HG03159 (cell line): Measurements from ENCODE around the gene SPINK5.

ENCODE experiments used
- ATAC-seq: cut with Tn5 transposase; IDR thresholded peaks from one replicate; pipeline ENCODE4 v1.9.1; 2021; ENCODE audit warnings: mild to moderate bottlenecking, moderate library complexity; ENCODE audit not compliant: unreplicated experiment

Gene SPINK5

GRCh38 chr5:148091991-148092964 is 28.5 kb downstream of the SPINK5 start:
- no peak for ATAC-seq

DNA sequence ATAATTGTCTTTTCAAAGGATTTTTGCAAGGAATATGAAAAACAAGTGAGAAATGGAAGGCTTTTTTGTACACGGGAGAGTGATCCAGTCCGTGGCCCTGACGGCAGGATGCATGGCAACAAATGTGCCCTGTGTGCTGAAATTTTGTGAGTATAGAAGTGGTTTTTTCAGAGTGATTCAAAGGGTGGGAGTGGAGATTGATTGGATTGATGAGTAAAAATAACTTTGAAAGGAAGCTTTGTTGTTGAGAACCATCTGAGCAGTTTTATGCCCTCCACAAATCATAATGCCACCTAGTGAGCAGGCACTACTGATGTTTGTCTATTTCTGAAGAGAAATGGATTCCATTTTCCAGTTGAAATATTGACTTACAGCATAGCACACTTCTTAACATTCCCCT is 30.6 kb downstream of the SPINK5 start:
- no peak for ATAC-seq

DNA sequence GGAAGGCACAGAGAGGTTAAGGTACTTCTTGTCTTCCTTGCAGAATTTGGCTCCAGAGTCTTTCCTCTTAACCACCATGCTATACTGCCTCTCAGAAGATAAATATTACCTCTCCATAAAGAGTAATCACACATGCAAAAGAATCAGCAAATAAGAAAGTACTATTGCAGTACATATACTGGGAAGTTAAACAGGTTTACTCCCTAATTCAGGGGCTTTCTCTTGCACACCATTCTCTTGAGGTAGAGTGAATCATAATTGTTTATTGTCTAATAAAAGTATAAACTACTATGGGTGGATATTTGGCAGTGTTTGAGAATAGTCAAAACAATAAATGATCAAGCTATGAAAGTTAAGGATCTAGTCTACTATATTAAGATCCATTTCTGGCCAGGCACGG is 40.4 kb downstream of the SPINK5 start:
- ATAC-seq: no peak

GRCh38 chr5:148107608-148108007 is 43.8 kb downstream of the SPINK5 start:
- no peak for ATAC-seq

DNA sequence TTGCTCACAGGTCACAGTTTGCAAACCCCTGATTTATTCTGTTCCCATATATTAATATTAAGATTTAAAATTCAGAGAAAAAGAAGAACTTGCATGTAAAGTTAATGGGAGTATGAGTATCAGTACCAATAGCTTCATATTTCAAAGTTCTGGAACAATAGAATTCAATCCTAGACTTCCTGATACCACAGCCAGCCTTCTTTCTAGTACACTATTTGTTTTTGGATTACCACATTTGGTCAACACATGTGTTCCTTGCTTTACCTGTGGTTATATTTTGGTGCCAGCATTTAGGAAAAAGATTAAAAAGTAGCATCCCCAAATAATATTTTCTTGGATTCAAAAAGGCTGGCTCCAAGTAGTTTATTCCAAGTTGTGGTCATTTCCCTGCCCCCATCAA is 49.5 kb downstream of the SPINK5 start:
- no peak for ATAC-seq

- ATAC-seq: no peak
Measured at GRCh38 chr5:148120317-148120716, 56.5 kb downstream of the SPINK5 start.

- ATAC-seq: no peak
Measured at GRCh38 chr5:148125641-148126040, 61.9 kb downstream of the SPINK5 start.

DNA sequence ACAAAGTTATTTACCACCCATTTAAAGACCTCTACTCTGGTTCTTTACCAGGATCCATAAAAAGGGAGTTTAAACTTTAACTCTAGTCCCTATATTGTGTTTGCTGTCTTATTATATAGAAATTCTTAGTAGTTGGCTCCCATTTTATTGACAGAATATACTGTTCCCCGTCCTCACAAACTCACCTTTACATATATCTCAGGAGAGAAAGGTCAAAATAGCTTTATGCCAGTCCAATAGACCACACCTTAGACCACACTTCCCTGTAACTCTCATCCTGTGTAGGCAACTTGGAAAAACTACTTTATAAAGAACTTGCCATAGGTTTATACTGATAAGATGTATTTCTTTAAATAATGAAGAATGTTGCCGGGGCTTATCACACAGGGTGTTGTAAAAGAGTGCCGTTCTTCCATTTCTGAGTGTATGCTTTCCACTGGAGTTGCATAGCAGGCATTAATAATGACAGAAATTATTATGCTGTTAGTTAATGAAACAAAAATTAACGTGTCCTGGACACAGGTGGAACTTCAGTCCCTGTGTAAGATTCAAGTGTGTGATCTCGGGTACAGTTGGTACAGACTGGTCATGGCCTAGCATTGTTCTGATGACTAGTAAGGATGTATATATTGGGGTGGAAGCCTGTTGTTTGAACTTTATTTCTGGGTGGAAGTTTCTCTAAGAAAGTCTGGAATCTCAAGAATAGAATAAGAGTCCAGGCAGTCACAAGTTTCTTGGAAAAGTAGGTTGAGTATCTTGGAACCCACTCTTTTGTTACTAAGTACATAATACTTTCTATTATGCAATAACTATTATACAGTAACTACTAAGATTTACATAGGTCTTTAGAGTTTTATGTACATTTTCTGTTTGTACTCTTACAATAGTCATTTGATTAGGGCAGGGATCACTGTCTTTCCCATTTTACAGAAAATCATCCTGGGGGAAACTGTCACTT is 71.6 kb downstream of the SPINK5 start:
- no peak for ATAC-seq

DNA sequence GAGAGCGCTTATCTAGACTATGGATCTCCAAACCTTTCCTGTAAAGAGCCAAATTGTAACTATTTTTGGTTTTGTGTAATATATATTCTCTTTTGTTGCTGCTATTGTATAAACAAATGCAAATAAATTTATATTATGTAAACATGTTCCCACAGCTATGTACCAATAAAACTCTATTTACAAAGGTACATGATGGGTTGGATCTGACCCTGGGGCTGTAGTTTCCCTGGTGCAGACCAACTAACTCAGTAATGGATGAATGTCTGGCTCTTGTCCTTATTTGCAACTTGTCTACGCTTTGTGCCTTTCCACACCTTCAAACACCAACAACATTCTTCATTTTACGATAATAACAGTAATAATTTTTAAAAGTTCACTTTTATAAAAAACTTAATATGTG is 77.1 kb downstream of the SPINK5 start:
- ATAC-seq: no peak

DNA sequence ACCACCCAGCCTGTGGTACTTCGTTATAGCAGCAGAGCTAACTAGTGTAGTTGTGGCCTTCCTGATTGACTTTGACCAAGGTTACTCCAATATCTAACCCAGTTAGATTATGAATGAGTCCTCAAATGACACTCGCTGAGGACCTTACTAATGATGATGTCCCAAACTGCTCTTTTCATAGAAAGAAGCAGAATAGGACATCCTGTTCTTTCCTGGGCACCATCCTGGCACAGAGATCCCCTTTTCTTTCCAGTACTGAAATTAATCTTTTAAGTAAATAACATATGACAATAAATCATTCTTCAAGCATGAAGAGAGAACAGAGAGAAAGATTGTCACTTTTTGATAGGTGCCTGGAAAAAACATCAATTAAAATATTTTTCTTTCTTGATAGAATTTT is 77.9 kb downstream of the SPINK5 start:
- ATAC-seq: no peak

- no peak for ATAC-seq
Measured at GRCh38 chr5:148145916-148146315, 82.1 kb downstream of the SPINK5 start.

DNA sequence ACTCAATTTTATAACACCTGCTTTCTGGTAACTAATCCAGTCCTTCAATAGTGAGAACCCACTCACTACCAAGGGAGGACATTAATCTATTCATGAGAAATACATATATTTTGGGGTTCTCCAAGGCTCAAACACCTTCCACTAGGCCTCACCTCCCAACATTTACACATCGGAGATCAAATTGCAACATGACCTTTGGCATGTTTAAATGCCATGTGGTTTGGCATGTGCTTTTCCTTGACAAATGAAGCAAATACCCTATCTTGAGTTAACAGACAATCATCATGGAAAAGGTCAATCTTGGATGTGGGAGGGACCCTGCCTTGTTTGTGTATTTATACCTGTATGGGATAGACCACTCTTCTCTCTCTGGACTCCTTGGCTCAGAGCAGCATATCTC is 82.7 kb downstream of the SPINK5 start:
- ATAC-seq: no peak

DNA sequence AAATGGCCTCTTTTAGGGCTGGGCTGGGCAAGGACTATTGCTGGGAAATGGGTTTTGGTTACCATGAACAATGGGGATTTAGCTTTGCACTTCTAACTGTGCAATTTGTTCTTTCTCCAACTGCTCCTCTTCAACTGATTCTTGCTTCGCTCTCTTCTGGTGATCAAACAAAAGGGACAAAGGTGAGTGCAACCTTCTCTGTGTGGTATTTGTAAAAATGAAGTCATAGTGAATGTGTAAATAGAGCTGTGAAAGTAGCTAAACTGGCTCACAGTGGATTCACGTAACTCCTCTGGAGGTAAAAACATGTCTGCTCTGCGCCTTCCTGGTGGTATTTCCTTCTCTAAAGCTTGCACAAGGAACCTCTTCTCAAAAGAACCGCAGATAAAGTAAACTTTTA is 83.6 kb downstream of the SPINK5 start:
- ATAC-seq: no peak

DNA sequence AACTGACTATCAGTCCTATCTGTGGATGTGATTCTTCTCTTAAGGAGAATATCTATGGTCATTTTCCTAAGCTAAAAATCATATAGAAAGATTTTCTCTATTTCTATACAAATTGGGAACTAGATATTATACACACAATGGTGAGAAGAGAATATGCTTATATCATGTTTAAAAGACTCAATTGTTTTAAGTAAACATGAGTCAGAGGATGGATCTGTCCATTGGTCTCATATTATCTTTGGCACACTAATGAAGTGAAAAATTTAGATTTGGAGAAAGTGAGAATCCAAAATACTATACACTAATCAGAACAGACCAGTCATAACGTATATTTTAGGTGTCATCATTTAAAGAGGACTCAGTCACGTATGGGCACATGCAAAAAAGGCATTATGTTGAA is 88.1 kb downstream of the SPINK5 start:
- no peak for ATAC-seq

- ATAC-seq: no peak
Measured at GRCh38 chr5:148152781-148153180, 89.0 kb downstream of the SPINK5 start.

DNA sequence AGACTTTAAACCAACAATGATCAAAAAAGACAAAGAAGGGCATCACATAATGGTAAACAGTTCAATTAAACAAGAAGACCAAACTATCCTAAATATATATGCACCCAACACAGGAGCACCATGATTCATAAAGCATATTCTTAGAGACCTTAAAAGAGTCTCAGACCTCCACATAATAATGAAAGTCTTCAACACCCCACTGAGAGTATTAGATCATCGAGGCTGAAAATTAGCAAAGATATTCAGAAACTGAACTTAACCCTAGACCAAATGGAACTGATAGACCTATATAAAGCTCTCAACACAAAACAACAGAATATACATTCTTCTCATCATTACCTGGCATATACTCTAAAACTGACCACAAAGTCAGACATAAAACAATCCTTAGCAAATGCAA is 92.8 kb downstream of the SPINK5 start:
- no peak for ATAC-seq

DNA sequence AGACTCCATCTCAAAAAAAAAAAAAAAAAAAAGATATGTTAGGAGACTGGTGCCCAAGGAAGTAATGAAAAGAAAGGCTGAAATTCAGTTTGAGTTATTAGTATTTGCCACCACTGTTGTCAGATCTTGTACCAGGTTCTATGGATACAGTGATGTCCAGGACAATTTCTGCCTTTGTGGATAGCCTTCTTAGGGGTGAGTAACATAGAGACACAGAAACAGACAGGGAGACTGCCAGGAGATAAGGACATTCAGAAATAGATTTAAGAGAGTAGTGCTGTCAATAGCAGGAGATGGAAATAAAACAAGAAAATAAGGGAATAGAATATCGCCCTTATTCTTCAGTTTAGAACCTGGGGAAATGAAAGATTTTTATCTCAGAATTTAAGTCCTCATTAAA is 98.3 kb downstream of the SPINK5 start:
- no peak for ATAC-seq

DNA sequence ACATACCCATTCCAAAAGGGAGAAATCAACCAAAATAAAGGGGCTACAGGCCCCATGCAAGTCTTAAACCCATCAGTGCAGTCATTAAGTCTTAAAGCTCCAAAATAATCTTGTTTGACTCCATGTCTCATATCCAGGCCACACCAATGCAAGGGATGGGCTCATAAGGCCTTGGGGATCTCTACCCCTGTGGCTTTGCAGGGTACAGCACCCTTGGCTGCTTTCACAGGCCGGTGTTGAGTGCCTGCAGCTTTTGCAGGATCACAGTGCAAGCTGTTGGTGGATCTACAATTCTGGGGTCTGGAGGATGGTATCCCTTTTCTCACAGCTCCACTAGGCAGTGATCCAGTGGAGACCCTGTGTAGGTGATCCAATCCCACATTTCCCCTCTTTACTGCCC is 99.6 kb downstream of the SPINK5 start:
- no peak for ATAC-seq

GRCh38 chr5:148166550-148167283 is 102.9 kb downstream of the SPINK5 start:
- ATAC-seq: no peak

- no peak for ATAC-seq
Measured at GRCh38 chr5:148168246-148168645, 104.5 kb downstream of the SPINK5 start, which contains the start of gene SPINK14. TSS of gene SPINK14 (plus strand) at chr5:148168546. CDS start at chr5:148169733, 1,187 bp downstream.

DNA sequence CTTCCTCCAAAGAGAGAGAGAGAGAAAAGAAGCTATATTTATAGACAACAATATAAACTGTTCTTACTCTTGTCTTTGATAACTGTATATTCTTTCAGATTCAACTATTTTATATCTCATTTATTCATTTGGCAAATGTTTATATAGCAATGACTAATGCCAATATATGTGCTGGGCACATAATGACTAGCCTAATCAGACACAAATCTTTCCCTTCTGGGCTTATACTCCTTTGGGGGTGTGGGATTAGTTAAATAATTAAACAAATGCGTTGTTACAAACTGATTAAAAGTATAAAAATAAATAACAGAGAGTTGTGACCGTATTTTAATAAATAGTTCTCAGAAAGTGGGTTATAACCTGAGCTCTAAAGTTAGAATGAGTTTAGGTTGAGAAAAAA is 108.6 kb downstream of the SPINK5 start:
- ATAC-seq: no peak
